ENCODE data around the gene GNAT1.

DNA sequence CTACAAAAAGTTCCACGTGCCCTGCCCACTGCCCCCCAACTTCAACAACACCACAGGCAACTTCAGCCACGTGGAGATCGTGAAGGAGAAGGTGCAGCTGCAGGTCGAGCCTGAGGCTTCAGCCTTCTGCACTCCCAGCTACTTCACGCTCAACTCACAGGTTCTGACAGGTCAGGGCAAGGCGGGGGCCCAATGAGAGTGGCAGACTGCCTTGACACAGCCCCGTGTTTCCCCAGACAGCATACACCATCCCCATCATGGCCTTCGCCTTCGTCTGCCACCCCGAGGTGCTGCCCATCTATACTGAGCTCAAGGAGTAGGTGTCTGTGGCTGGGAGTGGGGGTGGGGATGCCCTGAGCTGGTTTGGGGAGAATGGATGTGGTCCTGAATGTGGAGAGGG, 26.3 kb downstream of the GNAT1 start:
- TF ChIP-seq, protein P1, sequence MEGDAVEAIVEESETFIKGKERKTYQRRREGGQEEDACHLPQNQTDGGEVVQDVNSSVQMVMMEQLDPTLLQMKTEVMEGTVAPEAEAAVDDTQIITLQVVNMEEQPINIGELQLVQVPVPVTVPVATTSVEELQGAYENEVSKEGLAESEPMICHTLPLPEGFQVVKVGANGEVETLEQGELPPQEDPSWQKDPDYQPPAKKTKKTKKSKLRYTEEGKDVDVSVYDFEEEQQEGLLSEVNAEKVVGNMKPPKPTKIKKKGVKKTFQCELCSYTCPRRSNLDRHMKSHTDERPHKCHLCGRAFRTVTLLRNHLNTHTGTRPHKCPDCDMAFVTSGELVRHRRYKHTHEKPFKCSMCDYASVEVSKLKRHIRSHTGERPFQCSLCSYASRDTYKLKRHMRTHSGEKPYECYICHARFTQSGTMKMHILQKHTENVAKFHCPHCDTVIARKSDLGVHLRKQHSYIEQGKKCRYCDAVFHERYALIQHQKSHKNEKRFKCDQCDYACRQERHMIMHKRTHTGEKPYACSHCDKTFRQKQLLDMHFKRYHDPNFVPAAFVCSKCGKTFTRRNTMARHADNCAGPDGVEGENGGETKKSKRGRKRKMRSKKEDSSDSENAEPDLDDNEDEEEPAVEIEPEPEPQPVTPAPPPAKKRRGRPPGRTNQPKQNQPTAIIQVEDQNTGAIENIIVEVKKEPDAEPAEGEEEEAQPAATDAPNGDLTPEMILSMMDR (IDR thresholded peaks at IDR 0.05) = no peak
- TF ChIP-seq EP300 (IDR thresholded peaks at IDR 0.05) = no peak
- no peak for TF ChIP-seq POLR2A (IDR thresholded peaks at IDR 0.05)

All from ovary (tissue), 3 donors.